ENCODE results near the gene DDA1.

The DDA1 gene

DNA sequence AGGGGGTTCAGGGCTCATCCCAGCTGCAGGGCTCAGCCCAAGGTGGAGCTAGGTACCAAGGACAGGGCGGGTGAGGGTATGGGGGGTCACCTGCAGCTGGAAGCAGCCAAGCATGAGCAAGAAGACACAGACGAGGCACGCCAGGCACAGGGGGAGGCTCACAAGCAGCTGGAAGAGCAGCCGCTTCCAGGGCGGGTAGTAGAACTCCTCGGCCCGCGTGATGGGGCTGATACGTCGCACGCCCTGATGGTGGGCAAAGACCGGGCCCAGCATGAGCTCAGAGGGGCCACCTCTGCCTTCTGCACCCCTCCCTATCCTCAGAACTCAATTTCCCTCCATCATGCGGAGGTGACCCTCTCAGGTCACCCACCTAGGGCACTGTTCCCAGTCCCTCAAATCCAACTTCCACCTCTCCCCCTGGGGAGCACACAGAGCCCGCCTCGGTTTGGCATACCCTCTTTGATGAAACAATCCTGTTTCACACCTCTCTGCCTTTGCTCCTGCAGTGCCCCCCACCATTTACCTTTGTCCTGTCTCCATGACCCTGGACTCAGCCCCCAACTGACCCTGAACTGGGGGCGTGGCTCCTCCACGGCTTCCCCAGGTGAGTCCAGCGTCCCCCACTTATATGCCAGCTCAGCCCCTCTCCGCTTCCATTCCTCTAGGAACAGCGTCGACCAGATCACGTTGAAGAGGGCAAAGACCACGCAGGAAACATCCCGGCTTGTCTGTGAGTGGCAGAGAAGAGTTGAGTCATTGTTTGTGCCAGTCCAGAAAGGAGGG is 21.1 kb downstream of the DDA1 start:
- DNase-seq = no peak

DNA sequence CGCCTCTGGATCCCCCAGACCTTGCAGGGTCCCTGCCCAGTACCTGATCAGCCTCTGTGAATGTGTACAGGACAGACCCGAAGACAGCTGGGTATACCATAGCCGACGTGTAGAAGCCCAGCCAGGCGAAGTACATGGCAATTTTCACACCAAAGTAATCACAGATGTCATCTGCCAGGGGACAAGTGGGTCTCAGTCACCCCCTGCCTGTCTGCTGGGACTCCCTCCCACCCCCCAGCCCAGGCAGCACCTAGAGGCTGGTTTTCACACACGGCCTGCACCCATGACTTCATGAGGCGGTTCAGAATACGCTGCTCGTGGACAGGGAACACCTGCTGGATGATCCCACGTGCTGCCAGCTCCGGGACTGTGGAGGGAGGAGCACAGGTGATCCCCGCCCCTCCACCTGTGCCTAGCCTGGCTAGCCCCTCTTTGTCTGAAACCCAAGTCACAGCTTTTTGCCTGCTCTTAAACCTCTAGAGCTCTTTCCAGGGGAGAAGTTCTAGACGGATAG is 21.7 kb downstream of the DDA1 start:
- no peak for DNase-seq

- DNase-seq = no peak
Measured at GRCh38 chr19:17332360-17332676, 23.0 kb downstream of the DDA1 start.

- no peak for DNase-seq
Measured at GRCh38 chr19:17332677-17333581, 23.6 kb downstream of the DDA1 start.

GRCh38 chr19:17333611-17334413 is 24.4 kb downstream of the DDA1 start:
- DNase-seq = peak; percentile 67

GRCh38 chr19:17334414-17335409 is 25.3 kb downstream of the DDA1 start, which contains the start of gene ANO8:
Gene ANO8, minus strand, starts transcription at chr19:17334855. Its CDS starts 185 bp downstream, at chr19:17334670.
- DNase-seq = peak; percentile 96

DNA sequence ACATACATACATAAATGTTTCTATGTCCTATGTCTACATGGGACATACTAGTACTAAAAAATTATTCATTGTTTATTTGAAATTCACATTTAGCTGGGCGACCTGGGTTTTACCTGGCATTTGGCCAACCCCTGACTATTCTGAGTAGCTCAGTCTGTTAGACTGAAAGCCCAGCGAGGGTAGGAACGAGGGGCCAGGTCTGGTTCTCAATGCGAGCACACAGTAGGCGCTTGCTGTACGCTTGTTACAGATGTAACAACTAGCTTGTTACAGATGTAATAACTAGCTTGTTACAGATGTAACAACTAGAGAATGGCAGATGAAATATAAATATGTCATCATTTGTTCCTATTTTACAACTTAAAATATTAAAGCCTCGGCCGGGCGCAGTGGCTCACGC is 26.2 kb downstream of the DDA1 start:
- DNase-seq = no peak

GRCh38 chr19:17336872-17337674 is 27.7 kb downstream of the DDA1 start, which contains the start of gene GTPBP3:
Gene GTPBP3, plus strand, starts transcription at chr19:17337553. Its CDS starts 59 bp downstream, at chr19:17337612.
- peak; percentile 98 for DNase-seq

DNA sequence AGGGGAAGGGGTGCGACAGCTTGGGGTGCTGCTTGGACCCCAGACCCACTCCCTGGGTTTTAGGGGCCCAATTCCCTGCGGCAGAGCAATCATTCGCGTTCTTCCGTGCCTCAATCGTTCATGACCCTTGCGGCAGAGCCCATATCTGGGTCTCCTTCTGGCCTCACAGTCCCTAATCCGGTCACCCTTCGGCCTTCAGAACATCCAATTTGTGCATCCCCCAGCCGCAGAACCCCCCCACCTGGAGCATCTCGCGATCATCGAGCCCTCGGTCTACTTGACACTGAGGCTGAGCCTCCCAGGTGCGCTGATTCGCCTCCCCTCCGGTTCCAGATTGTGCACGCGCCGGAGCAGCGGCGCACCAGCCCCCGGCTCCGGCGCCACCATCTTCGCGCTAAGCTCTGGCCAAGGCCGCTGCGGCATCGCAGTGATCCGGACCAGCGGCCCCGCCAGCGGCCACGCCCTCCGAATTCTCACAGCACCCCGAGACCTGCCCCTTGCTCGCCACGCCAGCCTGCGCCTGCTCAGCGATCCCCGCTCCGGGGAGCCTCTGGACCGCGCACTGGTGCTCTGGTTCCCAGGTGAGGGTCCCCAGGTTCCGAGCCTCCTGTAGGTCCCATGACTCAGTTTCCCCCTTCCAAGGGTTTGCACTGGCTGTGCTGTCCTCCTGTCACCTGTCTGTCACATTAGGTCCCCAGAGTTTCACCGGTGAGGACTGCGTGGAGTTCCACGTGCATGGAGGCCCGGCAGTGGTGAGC is 28.5 kb downstream of the DDA1 start:
- DNase-seq = no peak

DNA sequence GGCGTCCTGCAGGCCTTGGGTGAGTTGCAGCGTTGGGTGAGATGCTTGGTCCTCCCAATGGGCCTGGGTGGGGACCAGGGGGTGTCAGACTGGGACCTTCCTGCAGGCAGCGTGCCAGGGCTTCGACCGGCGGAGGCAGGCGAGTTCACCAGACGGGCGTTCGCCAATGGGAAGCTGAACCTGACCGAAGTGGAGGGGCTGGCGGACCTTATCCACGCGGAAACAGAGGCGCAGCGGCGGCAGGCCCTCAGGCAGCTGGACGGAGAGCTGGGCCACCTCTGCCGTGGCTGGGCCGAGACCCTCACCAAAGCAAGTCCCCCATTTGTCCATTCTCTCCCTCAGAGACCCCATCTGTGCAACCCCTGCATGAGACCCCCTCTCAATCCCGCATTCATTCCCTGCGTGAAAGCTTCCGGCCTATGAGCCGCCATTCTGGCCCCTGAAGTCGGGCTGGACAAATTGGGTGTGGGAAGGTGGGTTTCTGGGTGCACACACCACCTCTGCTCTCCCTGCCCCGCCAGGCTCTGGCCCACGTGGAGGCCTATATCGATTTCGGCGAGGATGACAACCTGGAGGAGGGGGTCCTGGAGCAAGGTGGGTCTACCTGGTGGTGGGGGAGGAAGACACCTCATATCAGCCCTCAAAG is 29.2 kb downstream of the DDA1 start:
- no peak for DNase-seq

DNA sequence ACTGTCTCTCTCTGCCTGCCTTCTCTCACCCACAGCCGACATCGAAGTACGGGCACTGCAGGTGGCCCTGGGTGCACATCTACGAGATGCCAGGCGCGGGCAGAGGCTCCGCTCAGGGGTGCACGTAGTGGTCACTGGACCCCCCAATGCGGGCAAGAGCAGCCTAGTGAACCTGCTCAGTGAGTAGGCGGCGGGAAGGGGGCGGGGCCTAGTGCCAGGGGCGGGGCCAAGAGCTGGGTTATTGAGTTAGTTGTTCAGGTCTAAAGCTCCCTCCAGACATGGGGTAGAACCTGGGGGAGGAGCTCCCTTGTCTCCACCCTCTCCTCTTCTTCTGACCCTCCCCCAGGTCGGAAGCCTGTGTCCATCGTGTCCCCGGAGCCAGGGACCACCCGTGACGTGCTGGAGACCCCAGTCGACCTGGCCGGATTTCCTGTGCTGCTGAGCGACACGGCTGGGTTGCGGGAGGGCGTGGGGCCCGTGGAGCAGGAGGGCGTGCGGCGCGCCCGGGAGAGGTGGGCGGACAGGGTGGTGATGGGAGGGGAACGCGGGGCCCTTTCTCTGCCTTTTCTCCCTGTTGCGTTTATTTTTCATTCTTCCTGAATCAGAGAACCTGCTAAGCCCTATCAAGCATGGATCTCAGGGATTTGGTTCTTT is 29.9 kb downstream of the DDA1 start:
- DNase-seq = no peak

DNA sequence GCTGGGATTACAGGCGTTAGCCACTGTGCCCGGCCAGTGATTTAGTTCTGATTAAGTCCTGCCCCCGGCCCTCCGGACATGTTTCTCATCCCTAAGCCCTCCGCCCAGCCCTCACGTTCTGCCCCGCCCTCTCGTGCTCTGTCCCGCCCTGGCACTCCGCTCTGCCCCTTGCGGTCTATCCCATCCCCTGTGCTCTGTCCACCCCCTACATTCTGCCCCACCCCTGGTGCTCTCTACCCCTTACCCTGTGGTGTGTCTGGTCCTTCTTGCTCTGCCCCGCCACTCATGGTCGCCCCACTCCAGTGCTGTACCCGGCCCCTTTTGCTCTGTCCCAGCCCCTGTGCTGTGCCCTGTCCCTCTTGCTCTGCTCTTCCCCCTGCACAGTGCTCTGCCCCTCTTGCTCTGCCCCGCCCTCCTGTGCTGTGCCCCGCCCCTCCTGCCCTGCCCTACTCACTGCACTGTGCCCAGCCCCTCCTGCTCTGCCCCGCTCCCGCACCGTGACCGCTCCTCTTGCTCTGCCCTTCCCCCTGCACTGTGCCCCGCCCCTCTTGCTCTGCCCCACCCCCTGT is 31.0 kb downstream of the DDA1 start:
- no peak for DNase-seq

DNA sequence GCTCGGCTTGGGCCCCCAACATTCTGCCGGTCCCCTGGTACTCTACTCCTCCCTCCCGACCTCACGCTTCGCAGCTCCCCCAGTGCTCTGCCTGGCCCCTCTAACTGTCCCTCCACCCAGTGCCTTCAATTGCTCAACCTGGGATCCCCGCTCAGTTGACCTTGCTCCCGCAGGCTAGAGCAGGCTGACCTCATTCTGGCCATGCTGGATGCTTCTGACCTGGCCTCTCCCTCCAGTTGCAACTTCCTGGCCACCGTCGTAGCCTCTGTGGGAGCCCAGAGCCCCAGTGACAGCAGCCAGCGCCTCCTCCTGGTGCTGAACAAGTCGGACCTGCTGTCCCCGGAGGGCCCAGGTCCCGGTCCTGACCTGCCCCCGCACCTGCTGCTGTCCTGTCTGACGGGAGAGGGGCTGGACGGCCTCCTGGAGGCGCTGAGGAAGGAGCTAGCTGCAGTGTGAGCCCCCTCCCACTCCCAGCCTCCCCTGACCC is 31.6 kb downstream of the DDA1 start:
- DNase-seq = no peak

DNA sequence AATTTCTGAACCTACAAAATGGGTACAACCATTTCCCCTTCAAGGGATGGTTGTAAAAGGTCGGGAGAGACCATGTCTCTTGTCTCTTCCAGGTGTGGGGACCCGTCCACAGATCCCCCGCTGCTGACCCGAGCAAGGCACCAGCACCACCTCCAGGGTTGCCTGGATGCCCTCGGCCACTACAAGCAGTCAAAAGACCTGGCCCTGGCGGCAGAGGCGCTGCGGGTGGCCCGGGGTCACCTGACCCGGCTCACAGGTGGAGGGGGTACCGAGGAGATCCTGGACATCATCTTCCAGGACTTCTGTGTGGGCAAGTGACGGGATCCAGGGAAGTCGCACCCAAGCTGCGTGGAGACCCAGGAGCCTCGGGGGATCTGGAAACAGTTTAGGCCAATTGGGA is 32.0 kb downstream of the DDA1 start:
- DNase-seq = no peak

- no peak for DNase-seq
Measured at GRCh38 chr19:17341845-17342244, 32.5 kb downstream of the DDA1 start.

DNA sequence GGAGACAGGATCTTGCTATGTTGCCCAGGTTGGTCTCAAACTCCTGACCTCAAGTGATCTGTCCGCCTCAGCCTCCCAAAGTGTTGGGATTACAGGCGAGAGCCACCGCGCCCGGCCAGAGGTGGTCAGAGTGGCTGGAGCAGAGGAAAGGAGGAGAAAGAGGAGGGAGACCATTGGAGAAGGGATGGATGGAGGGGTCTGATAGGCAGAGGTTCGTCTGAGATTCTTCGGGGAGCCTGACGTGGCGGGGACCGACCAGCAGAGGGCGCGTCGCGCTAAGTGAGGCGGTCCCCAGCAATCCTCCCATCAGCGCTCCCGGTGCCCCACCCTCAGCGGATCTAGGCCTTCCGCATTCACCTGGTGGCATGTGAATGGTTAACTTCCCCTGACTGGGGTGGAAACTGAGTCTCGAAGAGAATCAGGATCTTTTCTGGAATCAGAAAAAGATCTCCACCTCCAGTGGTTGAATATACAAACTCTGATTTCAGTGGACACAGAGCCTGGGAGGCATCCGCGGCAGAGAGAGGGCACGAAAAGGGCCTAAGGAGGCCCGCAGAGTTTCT is 36.8 kb downstream of the DDA1 start:
- DNase-seq = peak; percentile 74

DNA sequence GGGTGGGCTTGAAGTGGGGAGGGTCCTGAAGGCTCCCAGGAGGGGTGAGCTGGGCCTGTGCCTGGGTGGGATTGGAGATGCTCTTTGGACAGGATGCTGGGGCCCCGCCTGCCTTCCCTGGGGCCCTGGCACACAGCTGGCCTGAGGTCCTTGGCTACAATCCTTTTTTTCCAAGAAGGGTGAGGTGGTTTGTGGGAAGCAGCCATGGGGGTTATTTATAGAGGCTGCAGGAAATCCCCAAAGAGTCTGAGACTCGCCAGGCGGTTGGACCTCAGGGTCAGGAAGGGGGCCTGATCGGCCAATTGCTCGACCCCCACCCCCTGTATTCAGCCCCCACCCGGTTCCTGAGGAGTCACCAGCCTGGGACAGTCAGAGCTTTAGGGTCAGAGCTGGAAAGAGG is 38.0 kb downstream of the DDA1 start:
- DNase-seq = no peak

DNA sequence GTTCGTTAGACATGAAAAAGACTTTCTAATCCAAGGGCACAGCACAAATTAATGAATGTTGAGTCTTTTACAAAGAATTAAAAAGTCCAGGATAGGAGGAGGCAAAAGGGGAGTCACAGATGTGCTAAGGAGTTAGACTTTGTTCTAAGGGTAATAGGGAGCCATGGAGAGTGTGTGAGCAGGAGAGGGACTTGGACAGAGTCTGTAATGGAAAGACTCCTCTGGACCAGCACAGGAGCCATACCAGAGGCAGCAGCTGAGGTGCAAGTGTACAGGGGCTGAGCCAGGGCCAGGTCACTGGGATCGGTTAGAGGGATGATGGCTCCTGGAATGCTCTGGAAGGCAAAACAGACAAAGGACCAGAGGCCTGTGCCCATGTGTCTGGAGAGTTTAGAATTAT is 38.5 kb downstream of the DDA1 start:
- no peak for DNase-seq
